HFF-Myc (cell line): Measurements from ENCODE around the gene CELF4.
"Not testable (repeated sequence)": the region's sequence is repeated elsewhere in the genome, so short reads cannot be mapped to it uniquely, and the experiment has no call there.

Source experiments
- DNase-seq: peaks from one replicate; pipeline ENCODE4 v3.0.0-alpha.2; 2011; ENCODE audit warnings: low read depth; ENCODE audit errors: extremely low read depth
- H3K4me3 ChIP-seq: replicated peaks from 2 replicates; pipeline ENCODE4 v1.5.1; 2011; ENCODE audit warnings: low read depth, mild to moderate bottlenecking, control low read depth, low read length
- CTCF ChIP-seq: IDR thresholded peaks from 2 replicates; pipeline ENCODE4 v1.5.1; 2012; ENCODE audit warnings: mild to moderate bottlenecking, low read depth, low read length, control low read depth; ENCODE audit errors: missing control alignments

Gene CELF4

GRCh38 chr18:37375181-37375580, 190.4 kb downstream of the CELF4 start:
- no peak overlapping the region for H3K4me3 ChIP-seq
- no peak for TF ChIP-seq CTCF
- DNase-seq, result no peak

- no peak overlapping the region for H3K4me3 ChIP-seq
- DNase-seq, result no peak
- no peak for TF ChIP-seq CTCF
Measured at GRCh38 chr18:37368110-37368954, 197.3 kb downstream of the CELF4 start.

- DNase-seq, result no peak
Measured at GRCh38 chr18:37364237-37364636, 201.4 kb downstream of the CELF4 start.

GRCh38 chr18:37362158-37362890, 203.3 kb downstream of the CELF4 start:
- no peak for TF ChIP-seq CTCF
- no peak overlapping the region for H3K4me3 ChIP-seq
- no peak for DNase-seq

More at GRCh38 chr18:37364237-37364636, 201.4 kb downstream of the CELF4 start:
- H3K4me3 ChIP-seq, result no peak overlapping the region
- no peak for TF ChIP-seq CTCF

- H3K4me3 ChIP-seq, result no peak overlapping the region
- no peak for DNase-seq
- TF ChIP-seq CTCF, result no peak
Measured at GRCh38 chr18:37361335-37362157, 204.1 kb downstream of the CELF4 start.

GRCh38 chr18:37358061-37358460, 207.5 kb downstream of the CELF4 start:
- not testable (repeated sequence) for H3K4me3 ChIP-seq, DNase-seq

GRCh38 chr18:37355772-37356171, 209.8 kb downstream of the CELF4 start:
- no peak for TF ChIP-seq CTCF
- no peak for DNase-seq
- H3K4me3 ChIP-seq, result no peak overlapping the region
